ENCODE measurements around the gene FBN1.

FBN1 gene

DNA sequence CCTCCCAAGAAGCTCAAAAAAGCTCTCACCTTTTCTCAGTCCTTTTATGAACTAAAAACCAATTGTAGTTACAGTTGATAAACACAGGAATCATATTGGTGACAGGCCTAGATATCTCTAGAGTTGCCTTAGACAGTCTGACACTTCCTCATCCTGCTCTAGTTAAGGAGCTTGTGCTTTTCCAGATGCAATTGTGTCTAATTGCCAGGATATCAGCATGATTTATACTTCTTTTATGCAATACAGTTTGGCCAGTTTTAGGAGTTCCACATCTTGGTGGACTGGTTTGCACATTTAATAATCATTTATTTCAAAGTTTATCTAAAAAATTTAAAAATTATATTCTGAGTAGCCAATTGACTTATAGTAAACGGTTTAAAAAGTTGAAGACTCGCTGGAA, 218.6 kb downstream of the FBN1 start:
- no peak for DNase-seq (ENCODE audit: low spot score)

DNA sequence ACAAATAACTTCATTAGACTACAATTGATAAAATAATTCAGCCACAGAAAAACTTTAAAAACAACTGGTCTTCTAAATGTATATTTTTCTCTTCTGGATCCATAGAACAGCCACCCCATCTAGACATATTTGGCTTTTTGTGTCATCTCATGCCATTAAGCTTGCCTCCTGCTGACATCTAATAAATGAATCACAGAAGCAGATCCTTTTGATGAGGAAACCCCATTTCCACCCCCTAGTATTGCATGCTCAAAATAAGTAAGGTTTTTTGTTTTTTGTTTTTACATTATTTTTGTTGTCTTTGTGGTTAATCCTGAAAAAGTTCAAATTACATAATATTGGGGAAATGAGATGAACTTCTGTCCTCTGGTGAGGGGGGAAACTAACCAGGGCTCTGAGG, 219.5 kb downstream of the FBN1 start:
- no peak for DNase-seq (ENCODE audit: low spot score)

DNA sequence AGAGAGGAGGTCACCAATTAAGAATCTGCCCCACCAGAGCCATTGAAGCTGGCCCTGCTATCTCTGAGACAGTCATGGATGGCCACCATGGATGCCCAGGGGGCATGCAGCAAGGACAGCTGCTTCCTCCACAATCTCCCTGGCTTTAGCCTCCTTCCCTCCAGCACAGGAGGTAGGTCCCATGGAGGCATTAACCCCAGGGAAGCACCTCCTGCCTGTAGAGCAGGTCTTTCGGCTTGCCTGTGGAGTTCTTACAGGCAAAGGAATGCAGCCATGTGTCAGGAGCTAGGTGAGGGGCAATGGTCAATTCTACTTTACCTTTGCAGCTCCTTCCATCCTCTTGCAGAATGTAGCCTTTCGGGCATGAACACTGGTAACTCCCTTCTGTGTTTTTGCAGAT, 220.5 kb downstream of the FBN1 start:
- no peak for DNase-seq (ENCODE audit: low spot score)

DNA sequence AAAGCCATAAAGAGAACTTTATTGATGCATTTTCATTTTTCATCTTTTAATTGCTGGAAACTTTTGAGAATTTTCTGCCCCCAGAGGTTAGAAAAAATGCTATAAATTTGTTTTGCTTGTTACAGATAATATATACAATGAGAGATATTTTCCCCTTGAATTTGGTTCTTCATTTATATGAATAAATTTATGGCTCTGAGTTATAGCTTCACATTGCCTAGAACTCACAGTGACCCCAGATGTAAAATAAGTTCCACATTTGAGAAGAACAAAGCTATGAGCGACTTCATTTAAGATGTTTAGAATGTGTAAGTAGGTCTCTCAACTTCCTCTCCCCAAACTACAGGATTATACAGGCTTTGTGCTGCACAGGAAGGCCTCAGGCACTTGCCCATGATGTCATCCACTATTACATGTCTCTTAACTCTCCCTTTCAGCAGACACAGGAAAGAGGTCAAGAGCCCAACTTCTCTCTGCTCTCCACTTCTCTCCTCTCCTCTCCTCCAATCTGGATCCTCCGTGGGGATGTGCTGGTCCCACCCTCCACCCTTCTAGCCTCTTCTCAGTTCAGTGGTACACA, 221.5 kb downstream of the FBN1 start:
- DNase-seq (ENCODE audit: low spot score) = no peak

DNA sequence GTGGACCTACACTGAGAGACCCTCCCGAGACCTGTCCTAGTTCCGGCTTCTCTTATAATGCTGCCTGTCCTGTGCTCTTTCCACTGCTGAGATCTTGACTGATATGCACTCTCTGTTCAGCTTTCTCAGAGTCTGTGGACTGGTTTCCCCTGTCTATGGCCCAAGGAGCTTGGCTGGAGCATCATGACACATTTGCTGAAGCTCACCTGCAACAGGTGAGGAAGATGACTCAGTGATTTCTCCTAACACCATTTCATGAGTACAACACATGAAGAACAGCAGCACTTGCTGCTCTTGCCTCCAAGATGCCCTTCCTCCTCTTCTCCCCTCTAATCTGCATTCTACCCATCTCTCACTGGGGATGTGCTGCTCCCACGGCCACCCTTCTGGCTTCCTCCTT, 222.2 kb downstream of the FBN1 start:
- DNase-seq (ENCODE audit: low spot score) = no peak

DNA sequence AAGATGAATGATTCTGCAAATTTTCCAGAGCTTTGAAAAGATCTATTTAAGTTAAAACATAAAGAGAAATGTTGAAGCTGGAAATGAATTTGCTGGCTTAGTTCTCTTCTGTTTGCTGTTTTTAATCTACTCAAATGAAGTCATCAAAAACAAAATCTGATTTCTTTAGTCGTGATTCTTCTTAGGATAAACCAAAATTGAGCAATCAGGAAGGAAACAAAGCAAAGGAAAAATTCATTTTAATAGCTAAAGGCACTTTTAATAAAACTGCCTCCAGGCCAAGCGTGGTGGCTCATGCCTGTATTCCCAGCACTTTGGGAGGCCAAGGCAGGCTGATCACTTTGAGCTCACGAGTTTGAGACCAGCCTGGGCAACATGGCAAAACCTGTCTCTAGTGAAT, 223.1 kb downstream of the FBN1 start:
- no peak for DNase-seq (ENCODE audit: low spot score)

DNA sequence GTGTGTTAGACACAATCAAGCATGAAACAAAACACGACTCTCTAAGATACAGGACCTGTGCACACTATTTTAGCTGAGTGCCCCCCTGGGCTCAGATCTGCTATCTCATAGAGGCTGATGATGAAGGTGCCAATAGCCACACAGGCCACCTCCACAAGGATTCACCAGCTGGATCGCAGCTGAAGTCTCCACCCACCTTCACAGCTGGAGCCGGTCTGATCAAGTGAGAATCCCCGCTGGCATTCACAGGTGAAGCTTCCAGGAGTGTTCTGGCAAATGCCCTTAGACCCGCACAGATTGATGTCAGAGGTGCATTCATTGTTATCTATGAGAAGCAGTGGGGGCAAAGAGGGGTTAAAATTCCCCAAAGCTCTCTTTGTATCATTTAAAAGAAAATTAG, 224.1 kb downstream of the FBN1 start:
- DNase-seq (ENCODE audit: low spot score) = no peak

DNA sequence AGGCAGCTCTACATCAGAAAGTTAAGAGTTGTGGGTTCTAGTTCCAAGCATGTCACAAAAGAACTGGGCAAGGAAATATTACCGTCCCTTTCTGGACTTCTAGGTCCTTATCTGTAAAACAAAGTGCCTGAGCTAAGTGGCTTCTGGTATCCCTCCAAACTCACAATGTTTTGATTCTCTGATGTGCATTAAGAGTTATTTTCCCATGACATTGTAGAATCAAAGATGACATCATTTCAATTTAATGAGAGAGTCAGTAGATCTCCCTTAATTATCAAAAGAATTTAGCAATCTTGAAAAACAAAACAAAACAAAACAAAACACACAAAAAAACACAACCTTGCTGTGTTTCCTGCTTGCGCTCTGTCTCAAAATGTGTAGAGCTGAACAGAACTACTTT, 225.6 kb downstream of the FBN1 start:
- no peak for DNase-seq (ENCODE audit: low spot score)

DNA sequence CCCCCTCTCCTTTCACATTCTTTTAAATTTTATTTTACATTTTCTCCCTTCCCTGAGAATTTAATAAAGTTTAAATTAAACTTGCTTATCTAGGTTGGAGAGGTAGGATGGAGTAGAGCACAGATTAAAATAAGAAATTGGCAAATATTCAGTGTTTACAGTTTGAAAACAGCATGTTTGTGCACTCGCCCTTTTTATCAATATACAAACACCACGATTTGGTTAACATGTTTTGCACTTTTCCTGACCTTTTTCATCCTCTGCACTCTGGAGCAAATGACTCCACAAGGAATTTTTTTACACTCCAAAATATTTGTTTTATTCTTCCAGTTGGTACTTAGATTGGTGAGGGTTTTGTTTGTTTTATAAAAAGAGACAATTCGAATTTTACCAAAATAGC, 227.2 kb downstream of the FBN1 start:
- DNase-seq (ENCODE audit: low spot score) = no peak

DNA sequence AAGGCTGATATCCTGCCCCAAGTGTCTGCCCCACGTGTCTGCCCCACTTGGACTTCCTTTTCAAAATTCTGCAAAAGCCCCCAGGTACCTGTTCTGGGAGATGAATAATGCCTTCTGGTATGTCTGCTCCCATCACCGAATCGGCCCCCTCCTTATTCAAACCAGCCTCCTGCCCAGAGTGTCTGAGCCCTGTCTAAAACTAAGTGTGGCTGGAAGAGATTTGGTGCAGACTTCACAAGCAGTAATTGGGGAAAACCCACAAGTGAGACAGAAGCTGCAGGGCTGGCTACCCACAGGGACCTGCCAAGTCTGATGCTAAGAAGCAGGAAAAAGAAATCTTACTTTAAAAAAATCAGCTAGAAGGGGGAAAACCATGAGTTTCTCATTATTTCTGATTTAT, 229.2 kb downstream of the FBN1 start:
- DNase-seq (ENCODE audit: low spot score) = no peak

DNA sequence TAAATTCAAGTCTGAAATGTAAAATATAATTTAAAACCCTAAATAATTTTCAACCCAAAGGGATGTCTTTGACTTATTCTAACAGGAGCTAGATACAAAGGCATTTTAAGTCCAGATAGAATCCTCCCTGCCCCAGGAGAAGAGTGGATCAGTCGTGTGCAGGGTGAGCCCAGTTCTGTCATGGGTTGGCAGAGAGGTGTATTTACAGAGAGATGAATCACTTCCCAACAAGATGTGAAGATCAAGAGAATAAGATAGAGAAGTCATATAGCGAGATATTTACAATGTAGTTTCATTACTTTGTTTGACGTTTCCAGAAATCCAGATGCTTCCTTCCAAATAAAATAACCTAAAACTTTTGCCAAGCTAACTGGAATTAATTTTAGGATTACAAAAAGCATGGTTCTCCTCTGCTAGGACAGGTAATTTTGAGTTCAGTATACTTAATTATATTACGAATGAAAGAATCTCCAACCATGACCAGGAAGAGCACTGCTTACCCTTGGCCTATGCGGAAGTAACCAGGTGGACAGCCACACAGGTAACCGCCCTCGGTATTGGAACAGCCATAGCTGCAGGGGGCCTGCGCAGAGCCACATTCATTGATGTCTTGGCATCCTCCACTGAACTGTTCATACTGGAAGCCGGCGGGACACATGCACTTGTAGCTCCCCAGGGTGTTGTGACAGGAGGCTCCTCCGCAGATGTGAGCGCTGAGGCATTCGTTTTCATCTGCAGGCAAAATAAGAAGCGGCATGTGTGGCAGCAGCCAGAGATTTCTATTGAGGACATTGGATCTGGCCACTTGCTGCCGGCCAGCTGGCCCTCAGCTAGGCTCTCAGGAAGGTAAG, 230.2 kb downstream of the FBN1 start:
- no peak for DNase-seq (ENCODE audit: low spot score)

DNA sequence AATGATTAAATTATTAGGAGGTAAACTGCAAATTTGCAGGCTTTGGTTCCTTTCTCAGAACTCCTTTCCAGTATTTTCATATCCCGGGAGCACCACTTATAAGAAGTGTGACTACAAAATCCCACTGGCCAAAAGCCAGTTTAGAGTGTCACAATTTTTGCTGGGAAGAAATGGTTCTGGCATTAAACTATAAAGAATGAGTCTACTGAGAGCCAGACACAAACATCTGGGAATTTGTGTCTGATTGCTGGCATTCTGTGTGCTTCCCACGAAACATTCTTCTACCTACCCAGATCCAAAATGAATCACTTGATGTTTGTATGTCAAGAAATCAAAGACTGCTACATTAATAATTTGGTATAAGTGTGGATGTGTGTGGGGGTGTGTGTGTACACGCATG, 231.5 kb downstream of the FBN1 start:
- no peak for DNase-seq (ENCODE audit: low spot score)

DNA sequence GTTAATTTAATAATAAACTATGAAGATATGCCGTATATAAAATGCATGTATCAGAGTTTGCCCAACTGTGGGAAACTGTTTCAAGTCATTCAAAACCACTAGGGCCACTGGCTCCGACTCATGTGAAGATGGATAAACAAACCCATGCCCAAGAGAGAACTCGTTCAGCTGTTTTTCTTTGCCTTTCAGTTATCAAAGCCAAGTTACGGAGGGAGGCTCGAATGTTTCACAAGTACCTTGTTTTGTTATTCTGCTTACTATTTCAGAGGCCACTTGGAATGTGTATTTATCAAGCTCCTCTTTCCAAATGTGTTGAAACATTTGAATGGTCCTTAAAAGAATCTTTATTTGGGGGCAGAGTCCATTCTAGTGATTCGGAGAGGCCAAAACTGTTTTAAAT, 232.2 kb downstream of the FBN1 start:
- no peak for DNase-seq (ENCODE audit: low spot score)

DNA sequence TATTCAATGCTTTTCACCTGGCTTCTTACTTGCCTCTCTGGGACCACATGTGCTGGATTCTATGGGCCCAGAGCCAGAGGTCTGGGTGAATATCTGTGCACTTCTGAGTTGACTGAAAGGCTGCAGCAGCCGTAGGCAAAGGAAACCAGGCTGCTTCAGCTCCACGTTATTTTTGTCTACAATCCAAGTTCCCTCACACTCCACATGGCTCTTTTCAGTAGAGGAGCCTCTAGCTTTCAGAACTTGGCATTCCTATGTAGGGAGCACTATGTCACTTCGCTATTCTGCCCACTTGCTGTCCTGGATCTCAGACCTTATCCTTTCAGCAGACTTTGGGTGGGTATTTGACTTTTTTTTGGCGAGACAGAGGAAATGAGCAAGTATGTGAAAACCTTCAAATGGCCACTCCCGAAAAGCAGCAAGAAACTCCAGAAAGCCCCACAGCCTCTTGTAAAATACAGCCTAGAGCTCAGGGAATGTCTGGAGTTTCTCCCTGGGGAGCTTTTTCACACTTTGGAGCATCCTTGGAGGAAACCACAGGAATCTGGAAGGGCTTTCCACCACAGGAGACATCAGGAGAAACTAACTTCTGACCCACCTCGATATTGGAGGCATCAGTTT, 233.4 kb downstream of the FBN1 start:
- DNase-seq (ENCODE audit: low spot score) = no peak

DNA sequence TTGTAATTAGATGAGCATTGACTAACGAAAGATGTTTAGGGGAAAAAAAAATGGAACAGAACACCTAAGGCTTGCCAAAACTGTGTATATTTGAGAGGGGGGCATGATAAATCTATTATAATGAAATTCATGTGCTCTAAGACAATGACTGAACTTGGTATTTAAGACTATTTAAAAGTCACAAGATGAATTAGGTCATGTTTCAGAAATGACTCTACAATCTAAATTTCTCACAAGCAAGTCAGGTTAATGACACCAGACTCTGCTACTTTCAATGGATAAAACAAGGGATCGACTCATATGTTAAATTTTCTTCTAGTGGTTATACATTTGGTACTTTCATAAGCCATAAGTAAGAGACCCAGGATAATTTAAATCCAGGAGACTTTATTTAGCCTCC, 235.9 kb downstream of the FBN1 start:
- no peak for DNase-seq (ENCODE audit: low spot score)

DNA sequence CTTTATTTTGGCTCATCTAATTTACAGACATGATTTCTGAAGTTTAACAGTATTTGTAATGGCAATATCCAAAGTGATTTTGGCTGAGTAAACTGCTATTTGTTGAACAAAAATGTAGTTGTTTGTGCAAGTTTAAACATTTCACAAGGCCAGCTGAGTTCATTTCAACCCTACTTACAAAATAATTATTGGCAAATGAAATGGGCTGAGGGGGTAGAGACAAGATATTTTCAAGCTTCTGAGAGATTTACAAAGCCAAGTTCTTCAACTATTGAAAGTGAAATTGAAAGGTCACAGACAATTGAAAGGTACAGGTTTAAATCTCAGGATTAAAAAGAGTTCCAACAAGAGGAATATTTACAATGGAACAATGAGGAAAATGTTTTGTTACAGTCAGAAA, 237.2 kb downstream of the FBN1 start:
- no peak for DNase-seq (ENCODE audit: low spot score)

DNA sequence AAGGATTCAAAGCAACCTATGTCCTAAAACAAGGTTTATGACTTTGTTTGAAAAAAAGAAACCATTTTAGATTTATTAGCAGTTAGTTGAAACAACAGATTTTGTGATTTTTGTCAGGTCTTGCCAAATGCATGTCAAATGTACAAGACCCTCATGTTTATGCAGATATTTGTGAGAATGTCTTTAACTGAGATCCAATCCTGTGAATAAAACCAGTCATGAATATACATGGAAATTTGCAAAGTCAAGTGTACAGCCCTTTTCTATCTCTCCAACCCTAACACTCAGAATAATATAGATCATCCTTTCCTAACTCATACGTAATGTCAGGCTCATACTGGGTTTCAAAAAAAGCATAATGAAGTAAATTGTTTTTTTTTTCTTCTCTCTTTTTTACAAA, 237.9 kb downstream of the FBN1 start:
- DNase-seq (ENCODE audit: low spot score) = no peak

DNA sequence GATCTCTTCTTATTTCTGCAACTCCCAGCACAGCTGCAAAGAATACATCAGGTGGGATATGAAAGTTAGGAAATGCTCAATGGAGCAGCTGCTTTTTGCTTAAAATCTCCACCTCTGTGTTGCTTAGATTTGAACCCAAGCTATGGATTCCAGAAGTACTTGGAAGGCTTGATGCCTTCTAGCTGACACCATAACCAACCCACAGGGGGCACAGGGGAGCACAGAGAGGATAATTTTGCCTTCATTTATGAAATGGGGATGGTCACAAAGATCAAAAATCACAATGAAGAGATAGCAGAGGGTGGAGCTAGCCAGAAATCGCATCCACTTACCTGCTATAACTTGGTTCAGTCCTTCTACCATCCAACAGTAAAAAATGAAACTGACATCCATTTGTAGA, 238.6 kb downstream of the FBN1 start:
- no peak for DNase-seq (ENCODE audit: low spot score)

DNA sequence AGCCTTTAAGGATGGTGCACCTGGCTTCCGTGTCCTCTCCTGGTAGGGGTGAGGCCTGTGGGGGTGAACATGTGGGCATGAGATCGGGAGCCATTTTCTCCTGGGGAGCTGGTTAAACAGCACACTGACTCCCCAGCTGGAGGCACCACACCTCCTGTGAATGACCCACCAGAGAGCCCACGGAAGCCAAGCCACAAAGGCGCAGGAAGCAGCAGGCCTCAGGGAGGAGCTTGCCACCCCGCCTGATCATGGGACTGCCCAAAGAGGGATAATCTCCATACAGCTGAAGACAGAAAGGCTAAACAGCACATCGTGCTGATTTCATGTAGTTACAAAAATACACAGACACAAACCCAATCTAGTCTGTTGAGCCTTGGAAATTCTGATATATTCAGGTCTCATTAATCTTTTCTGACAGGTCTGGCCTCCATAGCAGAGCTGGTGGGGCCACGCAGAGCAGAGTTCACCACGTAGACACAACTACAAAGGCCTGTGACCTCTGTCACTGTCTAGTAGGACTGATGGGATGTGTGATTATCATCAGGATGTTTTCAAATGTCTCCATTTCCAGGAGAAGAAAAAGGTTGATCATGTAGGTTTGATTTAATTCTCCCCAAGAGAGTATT, 239.1 kb downstream of the FBN1 start:
- DNase-seq (ENCODE audit: low spot score) = no peak

DNA sequence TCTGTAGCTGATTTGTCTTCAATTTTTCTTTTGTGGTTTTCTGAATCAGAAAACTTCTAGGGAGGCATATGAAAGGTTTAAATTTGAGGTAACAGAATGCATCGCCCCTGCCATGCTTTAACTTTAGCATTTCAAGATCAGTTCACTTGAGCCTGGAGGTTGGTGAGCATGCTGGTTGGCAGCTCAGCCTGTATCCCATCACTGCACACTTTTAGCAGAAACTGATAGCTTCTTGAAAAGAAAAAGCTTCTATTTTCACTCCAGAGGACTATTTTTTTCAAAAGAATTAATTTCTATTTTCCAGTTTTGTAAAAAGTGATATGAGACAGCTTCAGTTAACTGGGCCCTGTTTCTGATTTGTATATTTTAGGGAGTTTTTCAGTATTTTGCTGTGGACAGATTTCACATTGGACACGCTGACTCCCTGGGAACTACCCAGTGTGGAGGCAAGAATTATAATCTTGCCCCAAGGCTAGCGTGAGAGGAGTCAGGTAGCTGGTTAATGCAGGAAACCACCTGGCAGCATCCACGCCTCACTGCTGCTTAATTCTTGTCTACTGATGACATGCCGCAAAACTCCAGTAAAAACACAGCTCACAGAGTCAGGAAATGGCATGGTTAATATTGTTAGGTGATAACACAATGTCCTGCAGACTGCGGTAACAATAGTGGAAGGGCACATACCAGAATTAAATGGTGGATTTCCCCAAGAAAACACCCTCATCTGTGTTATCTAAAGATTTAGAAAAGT, 242.9 kb downstream of the FBN1 start:
- DNase-seq (ENCODE audit: low spot score) = no peak

DNA sequence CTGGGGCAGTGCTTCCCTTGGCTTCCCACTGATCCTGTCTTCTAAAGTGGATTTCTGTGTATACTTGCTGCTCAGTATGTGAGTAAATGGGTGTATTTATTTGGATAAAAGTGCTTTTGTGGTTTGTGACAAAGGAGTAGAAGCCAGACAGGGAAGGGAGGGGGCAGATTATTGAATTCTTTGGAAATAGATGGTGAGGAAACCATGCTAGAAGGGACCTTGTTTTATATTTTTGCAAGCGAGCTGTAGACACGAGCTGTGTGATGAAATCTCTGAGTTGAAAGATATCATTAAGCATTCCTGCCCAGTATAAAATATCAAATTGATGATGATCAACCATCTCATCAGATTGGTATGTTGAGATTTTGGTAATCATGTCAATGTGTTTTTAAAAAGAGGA, 245.4 kb downstream of the FBN1 start:
- no peak for DNase-seq (ENCODE audit: low spot score)

DNA sequence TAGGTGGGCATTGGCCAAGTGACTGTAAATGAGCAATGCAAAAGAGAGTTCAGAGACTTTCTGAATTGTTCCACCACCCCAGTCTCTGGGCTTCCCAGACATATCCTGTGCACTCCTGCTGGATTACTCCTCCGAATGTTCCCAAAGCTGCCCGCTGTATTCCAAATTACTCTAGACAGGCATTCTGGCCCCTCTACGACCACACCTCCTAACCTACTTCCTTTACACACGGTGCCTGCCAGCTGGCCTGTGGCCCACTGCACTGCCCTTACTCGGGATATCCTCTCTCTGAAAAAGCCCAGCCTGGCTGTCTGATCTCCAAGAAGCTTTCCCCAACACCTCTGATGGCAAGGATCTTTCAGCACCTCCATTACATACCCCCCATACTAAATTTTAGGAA, 247.7 kb downstream of the FBN1 start:
- DNase-seq (ENCODE audit: low spot score) = no peak

Data from cerebellar cortex (tissue), 1 donor.